MM.1S (cell line): ENCODE measurements around the gene NR6A1.

Experiments
- EZH2 ChIP-seq: fragments of 300-600 bp; sonication (generic); optimal IDR thresholded peaks from 2 replicates; pipeline ENCODE3; 2017; ENCODE audit warnings: low read depth, mild to moderate bottlenecking, antibody characterized with exemption, low read length, mixed read lengths
- EZH2phosphoT487 ChIP-seq: fragments of 300-600 bp; sonication (generic); IDR thresholded peaks from 2 replicates; pipeline ENCODE4 v1.6.1; 2018; ENCODE audit warnings: antibody characterized with exemption, low read length
- TF ChIP-seq, protein P1 (sequence below): fragments of 300-600 bp; sonication (generic); IDR thresholded peaks from 2 replicates; pipeline ENCODE4 v1.5.1; 2016; ENCODE audit warnings: antibody characterized with exemption, low read length, mixed read lengths

DNA sequence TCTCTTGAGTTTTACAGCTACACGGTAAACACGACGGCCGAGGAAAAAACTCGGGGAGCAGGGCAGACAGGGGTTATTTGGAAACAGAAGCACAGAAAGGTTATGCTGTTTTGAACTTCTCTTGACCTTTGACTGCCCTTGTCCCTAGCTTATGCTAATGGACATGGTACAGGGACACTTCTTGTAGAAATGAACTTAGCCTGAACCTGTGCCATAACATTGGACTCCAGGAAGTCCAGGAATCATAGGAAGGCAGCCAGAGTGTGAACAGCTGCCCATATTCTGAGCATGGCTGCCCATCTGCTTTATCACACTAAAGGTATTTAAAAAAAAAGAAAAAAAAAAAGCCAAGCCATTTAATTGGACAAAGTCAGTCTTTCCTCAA is 46.1 kb downstream of the NR6A1 start:
- TF ChIP-seq, protein P1, sequence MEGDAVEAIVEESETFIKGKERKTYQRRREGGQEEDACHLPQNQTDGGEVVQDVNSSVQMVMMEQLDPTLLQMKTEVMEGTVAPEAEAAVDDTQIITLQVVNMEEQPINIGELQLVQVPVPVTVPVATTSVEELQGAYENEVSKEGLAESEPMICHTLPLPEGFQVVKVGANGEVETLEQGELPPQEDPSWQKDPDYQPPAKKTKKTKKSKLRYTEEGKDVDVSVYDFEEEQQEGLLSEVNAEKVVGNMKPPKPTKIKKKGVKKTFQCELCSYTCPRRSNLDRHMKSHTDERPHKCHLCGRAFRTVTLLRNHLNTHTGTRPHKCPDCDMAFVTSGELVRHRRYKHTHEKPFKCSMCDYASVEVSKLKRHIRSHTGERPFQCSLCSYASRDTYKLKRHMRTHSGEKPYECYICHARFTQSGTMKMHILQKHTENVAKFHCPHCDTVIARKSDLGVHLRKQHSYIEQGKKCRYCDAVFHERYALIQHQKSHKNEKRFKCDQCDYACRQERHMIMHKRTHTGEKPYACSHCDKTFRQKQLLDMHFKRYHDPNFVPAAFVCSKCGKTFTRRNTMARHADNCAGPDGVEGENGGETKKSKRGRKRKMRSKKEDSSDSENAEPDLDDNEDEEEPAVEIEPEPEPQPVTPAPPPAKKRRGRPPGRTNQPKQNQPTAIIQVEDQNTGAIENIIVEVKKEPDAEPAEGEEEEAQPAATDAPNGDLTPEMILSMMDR, result no peak
- TF ChIP-seq EZH2 (no peak), EZH2phosphoT487 (no peak)
